ENCODE data around the gene KLHL6.
"Not testable (repeated sequence)": the region's sequence is repeated elsewhere in the genome, so short reads cannot be mapped to it uniquely, and the experiment has no call there.

KLHL6 gene

GRCh38 chr3:183555541-183556081, at the start of gene KLHL6:
Gene KLHL6 (minus strand): TSS chr3:183555706. CDS start chr3:183555653, 53 bp downstream.
- peak; percentile 81 for DNase-seq

- no peak for DNase-seq
Observed at GRCh38 chr3:183597959-183598358, 42.5 kb upstream of the KLHL6 start.

- no peak for DNase-seq
Observed at GRCh38 chr3:183594636-183595035, 39.1 kb upstream of the KLHL6 start.

- DNase-seq: no peak
Observed at GRCh38 chr3:183592821-183593220, 37.3 kb upstream of the KLHL6 start.

- peak; percentile 58 for DNase-seq
Observed at GRCh38 chr3:183591881-183592521, 36.5 kb upstream of the KLHL6 start.

GRCh38 chr3:183590442-183590841, 34.9 kb upstream of the KLHL6 start:
- DNase-seq: no peak

GRCh38 chr3:183587336-183587735, 31.8 kb upstream of the KLHL6 start:
- peak; percentile 20 for DNase-seq

GRCh38 chr3:183586477-183586876, 31.0 kb upstream of the KLHL6 start:
- DNase-seq: peak; percentile 36

GRCh38 chr3:183584914-183585280, 29.4 kb upstream of the KLHL6 start:
- no peak for DNase-seq

- DNase-seq: no peak
Observed at GRCh38 chr3:183584246-183584913, 28.9 kb upstream of the KLHL6 start.

GRCh38 chr3:183583331-183584245, 28.1 kb upstream of the KLHL6 start:
- no peak for DNase-seq

GRCh38 chr3:183582161-183582560, 26.7 kb upstream of the KLHL6 start:
- DNase-seq: no peak

- DNase-seq: no peak
Observed at GRCh38 chr3:183581496-183582155, 26.1 kb upstream of the KLHL6 start.

- DNase-seq: no peak
Observed at GRCh38 chr3:183579967-183580900, 24.7 kb upstream of the KLHL6 start.

GRCh38 chr3:183578179-183578578, 22.7 kb upstream of the KLHL6 start:
- no peak for DNase-seq

GRCh38 chr3:183577346-183577745, 21.8 kb upstream of the KLHL6 start:
- no peak for DNase-seq

GRCh38 chr3:183576487-183577107, 21.1 kb upstream of the KLHL6 start:
- no peak for DNase-seq

- no peak for DNase-seq
Observed at GRCh38 chr3:183572935-183573334, 17.4 kb upstream of the KLHL6 start.

GRCh38 chr3:183570191-183570590, 14.7 kb upstream of the KLHL6 start:
- not testable (repeated sequence) for DNase-seq

GRCh38 chr3:183566880-183567279, 11.4 kb upstream of the KLHL6 start:
- no peak for DNase-seq

GRCh38 chr3:183564046-183564445, 8.5 kb upstream of the KLHL6 start:
- DNase-seq: no peak
